Colon (tissue), 2 donors: ENCODE data around the gene FAM81B.
"Not testable (repeated sequence)": the region's sequence is repeated elsewhere in the genome, so short reads cannot be mapped to it uniquely, and the experiment has no call there.

Experiments used
- FAIRE-seq: peaks from 2 replicates; lab custom pipeline; 2012; peaks lifted over from hg19 to GRCh38; lab: Jason Lieb, UNC
- donor health status: control.
- donor health status: control.

The FAM81B gene, protein sequence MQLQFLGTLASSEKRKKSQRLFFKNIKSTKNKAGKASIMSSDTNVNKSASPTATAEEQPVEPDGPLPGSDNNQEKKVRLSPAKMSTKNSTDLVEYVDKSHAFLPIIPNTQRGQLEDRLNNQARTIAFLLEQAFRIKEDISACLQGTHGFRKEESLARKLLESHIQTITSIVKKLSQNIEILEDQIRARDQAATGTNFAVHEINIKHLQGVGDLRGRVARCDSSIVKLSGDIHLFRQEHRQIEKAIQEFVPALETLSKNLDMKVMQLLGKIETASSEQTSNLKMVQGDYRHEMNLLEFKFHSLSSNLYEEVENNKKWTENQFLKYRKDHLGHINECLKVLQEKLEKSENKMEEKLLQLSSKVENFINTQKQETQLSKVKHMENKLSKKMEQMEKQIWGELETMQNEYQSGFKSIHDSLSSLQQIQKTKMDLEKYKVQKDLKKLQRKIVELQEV

DNA sequence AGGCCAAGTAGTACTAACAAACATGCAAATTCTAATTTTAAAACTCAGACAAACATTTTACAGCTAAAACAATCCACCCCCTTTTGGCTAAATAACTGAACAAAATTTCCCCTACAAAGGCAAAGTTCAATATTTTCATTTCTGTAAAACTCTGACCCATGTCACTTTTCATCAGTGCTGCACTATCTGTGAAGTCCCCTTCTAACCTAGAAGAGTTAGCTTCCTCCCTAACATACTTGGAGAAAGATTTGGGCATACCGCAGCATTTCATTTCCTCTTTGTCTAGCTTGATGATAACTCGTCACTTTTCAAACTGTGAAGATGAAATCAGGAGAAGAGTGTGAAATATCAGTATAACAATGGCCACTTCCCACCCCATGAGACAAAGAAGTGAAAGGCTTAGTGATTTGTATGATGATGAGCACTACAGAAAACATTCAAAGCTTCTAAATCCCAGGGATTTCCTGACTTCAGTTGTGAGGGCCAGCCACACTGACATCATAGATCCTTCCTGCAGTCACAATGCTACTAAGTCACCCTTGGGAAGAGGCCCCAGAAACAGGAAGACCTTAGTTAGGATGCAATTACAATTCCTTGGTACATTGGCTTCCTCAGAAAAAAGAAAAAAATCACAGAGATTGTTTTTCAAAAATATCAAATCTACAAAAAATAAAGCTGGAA lies at the start of gene FAM81B:
Gene FAM81B, plus strand, starts transcription at position 555 of the 681 bp plus-strand sequence. Its CDS starts 24 bp downstream, at position 579.
- no peak for FAIRE-seq

DNA sequence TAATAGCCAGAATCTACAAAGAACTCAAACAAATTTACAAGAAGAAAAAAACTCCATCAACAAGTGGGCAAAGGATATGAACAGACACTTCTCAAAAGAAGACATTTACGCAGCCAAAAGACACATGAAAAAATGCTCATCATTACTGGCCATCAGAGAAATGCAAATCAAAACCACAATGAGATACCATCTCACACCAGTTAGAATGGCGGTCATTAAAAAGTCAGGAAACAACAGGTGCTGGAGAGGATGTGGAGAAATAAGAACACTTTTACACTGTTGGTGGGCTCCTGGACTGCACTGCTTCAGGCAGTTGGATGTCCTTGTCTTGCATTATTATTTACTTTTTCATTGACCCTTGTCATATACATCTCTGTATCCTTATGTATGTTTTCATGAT lies 49.7 kb upstream of the FAM81B start:
- not testable (repeated sequence) for FAIRE-seq

DNA sequence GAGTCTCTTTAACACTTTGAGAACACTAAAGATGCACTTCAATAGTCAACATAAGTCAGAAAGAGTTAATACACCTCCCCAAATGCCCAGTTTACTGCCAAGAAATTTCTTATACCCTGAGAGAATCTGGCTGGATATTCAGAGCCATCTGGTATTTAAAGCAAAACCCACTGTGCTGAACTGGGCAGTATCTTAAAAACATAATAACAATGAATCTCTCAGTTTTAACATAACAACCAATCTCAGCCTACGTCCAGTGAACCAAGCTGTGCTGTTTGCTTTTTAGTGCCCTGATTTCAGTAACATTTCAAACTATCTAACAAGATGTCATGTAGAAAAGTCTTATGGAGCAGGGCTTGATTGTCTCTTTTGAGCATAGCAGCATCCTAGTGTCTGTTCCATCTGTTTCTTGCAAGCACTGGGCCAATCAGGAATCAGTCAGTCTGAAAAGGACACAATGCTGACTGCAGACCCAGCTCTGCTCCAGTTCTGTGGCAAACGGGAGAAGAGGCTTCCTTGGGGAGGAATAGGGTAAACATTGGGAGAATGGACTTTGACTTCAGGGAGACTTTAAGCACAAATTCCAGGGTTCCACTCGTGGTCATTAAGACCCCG lies 43.6 kb upstream of the FAM81B start:
- FAIRE-seq, result no peak

DNA sequence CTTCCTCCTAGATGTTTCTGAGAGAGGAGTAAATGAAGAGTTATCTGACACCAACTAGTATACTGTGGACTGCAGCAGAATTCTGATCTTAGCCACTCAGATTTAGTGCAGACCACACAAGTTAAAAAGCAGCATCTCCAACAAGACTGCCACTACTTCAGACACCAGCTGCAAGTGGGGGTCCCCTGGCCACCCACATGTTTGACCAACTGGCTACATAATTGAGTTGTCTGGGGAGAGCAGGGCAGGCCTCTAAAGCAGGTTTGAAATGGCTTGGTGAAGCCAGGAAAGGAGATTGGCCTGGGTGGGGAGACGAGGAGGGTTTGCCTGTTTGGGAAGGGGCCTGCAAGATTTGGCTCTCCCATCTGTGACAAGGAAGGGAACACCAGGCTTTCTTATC lies 40.5 kb upstream of the FAM81B start:
- FAIRE-seq, result no peak

DNA sequence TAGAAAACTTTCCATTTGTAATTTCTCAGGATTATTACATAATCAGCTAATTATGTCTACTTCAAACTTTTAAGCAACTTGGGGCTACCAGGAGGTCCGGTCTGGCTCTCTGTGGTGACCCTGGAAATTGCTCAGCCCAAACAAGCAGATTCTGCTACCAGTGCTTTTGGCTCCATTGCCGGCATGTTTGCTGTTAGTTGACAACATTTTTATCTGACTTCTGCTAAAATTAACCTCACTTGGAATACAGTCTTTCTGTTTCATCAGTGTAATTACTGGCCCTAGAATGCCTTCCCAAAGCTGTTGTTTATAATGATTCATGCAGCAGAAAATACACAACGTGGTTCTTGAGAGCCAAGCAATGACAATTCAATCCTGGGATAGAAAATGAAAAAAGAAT lies 38.5 kb upstream of the FAM81B start:
- no peak for FAIRE-seq

DNA sequence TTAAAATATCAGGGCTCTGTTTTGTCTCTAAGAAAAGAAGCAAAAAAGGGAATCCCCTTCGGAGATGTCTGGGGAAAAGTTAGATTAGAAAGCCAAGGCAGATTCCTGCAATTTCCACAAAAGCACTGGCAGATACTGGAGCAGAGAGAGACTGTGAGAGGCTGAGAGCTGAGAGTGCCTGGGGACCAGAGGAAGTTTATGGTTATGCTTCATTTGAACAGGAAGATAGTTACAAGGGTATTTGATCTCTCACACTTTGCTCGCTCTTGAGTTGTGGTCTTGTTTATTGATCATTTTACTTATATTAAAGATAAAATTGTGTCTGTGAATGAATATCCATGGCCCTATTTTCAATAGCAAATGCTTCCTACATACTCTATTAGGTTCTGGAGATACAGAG lies 32.8 kb upstream of the FAM81B start:
- no peak for FAIRE-seq

DNA sequence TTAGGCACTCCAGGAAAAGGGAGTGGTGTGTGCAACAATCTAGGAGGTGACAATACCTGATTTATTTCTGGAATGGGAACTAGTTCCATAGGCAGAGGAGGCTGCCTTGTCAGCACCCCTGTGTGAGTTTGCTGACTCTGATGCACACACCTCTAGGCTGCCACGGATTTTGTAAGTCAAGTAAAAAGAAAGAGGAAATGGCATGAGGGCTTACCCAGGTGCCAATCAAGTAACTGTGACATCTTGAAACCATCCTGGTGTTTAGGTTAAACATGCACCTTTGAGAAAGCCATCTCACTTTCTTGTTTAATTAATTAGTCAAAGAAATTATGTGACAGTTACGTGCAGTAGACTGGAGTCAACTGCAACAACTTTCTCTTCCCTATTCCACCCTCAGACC lies 32.3 kb upstream of the FAM81B start:
- no peak for FAIRE-seq

DNA sequence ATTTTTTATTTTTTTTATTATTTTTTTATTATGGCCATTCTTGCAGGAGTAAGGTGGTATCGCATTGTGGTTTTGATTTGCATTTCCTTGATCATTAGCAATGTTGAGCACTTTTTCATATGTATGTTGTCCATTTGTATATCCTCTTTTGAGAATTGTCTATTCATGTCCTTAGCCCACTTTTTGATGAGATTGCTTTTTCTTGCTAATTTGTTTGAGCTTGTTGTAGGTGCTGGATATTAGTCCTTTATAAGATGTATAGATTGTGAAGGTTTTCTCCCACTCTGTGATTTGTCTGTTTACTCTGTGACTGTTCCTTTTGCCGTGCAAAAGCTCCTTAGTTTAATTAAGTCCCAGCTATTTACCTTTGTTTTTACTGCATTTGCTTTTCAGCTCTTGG lies 30.5 kb upstream of the FAM81B start:
- not testable (repeated sequence) for FAIRE-seq

DNA sequence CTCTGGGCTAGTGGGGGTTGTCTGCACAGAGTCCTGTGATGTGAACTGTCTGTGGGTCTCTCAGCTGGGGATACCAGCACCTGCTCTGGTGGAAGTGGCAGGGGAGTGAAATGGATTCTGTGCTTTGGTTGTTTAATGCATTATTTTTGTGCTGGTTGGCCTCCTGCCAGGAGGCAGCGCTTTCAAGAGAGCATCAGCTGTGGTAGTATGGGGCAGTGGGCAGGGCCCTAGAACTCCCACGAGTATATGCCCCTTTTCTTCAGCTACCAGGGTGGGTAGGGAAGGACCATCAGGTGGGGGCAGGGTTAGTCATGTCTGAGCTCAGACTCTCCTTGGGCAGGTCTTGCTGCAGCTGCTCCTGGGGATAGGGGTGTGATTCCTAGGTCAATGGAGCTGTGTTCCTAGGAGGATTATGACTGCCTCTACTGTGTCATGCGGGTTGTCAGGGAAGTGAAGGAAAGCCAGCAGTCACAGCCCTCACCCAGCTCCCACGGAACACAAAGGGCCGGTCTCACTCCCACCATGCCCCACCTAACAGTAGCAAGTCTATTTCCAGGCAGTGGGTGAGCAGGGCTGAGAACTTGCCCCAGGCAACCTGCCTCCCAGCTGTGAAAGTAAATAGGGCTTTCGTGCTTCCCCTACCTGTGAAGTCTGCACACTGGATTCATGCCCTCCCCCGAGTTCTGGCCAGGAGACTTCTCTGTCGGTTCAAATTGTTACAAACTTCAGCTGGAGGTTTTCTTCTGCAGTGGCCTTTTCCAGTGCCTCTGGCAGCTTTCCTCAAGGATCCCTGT lies 25.7 kb upstream of the FAM81B start:
- FAIRE-seq, result no peak

DNA sequence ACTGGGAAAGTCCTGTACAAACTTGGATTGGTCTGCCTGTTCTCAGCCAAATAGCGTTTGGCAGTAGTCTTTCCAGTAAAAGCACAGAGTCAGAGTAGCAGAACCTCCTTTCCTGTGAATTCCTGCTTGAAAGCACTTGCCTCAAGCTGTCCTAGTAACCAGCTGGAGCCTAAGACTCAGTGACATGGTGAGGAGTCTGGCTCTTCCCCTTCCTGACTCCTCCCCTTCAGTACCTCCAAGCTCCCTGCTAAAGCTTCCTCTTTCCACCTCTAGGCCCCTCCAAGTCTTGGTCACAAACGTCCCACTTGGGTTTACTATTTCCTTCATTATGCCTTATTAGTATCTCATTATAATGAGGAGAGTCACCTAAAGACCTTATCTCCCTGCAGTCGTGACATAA lies 21.4 kb upstream of the FAM81B start:
- no peak for FAIRE-seq

DNA sequence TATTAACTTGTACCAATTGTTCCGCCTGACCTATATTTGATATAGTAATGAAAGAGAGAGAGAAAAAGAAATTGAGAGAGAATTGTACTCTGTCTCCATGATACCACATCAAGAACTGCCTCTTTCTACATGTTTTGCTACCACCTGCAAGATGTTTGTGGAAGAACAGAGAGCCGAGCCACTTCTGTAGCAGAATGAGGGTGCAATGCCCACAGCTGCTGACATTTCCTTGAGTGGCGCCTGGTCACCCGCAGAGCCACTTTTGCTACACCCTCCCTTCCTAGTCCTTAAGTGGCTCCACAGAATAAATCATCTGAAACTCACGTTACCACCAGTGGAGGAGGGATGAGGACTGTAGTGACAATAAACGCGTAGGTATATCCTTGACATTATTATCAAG lies 17.1 kb upstream of the FAM81B start:
- FAIRE-seq, result no peak

DNA sequence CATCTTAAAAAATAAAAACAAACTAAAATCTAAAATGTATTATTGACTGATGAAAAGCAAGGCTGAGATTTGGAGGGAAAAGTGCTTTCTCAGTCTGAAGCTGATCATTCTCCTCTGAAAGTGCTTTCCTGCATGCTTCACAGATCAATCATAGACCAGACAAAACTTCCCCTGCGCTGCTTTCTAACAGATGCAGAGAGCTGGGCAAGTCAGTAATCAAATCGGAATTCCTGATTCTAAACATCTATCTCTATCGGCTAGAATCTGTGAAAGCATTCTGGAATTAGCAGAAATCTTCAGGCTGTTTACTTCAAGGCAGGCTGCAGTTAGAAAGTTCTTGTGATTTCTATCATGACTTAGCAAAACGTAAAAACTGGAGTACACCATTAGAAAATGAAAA lies 15.6 kb upstream of the FAM81B start:
- FAIRE-seq, result no peak

DNA sequence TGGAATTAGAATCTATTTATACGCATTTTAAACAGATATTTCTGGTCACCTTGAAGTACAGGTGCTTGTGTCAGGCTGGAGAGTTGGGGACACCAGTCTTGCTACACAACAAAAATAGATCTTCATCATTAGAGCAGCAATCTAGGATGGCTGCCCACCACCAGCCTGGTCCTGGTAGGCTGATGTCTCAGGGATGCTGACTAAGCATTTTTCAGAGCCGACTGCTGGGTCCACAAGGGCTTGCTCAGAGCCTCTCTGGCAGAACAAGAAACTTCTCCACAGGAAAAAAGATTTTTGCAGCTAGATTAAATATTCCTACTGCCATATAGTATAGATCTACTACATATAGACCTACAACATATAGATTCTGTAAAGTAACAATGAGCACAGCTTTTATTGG lies 12.0 kb upstream of the FAM81B start:
- FAIRE-seq, result no peak

DNA sequence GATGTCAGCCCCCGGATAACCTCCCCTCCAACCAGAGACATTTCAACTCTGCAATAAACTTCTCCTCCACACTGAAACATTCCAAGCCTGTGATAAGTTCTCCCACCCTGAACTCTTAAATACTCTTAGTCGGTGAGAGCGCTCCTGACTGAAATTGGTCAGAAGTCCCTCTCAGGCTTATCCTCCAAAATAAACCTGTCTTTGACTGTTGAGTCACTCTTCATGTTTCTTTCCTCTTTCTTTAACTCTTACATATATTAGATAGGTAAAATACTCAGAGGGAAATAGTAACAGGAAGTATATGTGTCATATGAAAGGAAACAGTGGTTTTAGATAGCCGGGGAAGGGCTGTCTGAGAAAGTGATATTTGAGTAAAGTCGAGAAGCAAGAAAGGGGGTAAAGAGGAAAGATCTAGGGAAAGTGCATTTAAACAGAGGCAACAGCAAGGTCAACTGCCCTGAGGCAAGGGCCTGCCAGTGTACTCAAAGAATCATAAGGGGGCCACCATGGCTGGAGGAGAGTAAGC lies 11.0 kb upstream of the FAM81B start:
- FAIRE-seq, result no peak

DNA sequence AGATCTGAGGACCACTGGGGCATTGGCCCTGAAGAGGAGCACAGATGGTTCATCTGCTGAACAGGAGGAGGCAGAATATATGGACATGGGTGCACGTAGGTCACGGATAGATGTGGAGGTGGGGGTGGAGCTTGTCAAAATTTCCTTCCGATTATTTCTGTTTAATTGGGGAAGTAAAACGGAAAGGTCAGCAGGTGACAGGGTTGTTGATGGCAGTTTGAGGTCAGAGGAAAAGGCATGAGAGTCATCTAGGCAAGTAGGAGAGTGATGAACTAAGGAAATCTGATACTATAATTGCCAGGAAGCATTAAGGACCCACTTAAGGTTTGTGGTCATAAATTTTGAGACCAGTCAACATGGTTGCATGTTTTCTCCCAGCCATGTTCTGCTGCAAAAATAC lies 8.4 kb upstream of the FAM81B start:
- FAIRE-seq, result no peak

DNA sequence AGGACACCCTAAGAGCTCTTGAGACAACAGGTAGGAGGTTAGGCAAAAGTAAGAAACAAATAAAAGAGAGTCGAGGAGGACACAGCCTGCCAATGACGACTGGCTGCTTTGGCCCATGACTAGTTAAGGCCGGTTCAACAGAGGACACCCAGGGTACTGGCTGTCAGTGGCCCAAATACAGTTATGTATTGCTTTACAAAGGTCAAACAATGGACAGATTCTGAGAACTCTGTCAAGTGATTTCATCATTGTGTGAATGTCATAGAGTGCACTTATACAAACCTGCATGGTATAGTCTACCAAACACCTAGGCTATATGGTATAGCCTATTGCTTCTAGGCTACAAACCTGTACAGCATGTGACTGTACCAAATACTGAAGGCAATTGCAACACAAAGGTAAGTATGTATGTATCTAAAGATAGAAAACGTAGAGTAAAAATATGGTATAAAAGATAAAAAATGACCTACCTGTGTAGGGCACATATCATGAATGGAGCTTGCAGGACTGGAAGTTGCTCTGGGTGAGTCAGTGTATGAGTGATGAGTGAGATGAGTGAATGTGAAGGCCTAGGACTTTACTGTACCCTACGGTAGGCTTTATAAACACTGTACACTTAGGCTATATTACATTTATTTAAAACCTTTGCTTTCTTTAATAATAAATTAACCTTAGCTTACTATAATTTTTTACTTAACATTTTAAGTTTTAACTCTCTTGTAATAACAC lies 6.5 kb upstream of the FAM81B start:
- no peak for FAIRE-seq

DNA sequence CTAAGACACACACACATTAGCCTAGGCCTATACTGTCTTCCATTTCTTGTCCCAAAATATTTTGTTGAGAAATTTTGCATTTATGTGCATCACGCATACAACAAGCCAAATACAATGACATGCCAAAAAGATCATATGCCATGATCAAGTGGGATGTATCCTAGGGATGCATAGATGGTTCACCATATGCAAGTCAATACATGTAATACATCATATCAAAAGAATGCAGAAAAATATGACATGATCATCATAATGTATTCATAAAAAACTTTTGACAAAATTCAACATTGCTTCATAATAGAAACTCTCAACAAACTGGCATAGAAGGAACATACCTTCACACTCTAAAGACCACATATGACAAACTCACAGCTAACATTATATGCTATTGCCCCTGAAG lies 5.8 kb upstream of the FAM81B start:
- FAIRE-seq, result no peak

DNA sequence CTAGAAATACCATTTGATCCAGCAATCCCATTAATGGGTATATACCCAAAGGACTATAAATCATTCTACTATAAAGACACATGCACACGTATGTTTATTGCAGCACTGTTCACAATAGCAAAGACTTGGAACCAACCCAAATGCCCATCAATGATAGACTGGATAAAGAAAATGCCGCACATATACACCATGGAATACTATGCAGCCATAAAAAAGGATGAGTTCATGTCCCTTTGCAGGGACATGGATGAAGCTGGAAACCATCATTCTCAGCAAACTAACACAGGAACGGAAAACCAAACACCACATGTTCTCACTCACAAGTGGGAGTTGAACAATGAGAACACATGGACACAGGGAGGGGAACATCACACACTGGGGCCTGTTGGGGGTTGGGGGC lies 799 bp downstream of the FAM81B start:
- not testable (repeated sequence) for FAIRE-seq

DNA sequence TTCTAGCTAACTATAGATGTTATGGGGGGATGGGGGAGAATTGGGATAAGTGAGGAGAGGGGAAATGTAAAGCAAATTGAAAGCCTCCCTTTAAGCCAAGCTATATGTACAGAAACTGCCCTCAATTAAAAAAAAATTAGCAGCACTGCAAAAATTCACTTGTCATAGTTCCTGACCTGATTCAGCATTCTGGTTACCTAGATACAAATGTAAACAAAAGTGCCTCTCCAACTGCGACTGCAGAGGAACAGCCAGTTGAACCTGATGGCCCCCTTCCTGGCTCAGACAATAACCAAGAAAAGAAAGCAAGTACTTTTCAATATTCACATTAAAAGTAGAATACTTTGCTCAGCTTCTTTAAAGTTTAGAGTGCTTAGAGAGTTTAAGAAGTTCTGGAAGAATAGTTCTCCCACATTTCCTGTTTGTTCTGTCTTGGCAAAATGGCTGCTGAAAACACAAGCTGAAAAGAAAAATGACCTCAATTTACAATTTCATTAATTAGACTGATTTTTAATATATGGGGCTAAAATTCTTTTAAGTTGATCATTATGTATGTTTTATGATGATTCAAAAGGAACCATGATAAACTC lies 1.5 kb downstream of the FAM81B start:
- FAIRE-seq, result no peak

DNA sequence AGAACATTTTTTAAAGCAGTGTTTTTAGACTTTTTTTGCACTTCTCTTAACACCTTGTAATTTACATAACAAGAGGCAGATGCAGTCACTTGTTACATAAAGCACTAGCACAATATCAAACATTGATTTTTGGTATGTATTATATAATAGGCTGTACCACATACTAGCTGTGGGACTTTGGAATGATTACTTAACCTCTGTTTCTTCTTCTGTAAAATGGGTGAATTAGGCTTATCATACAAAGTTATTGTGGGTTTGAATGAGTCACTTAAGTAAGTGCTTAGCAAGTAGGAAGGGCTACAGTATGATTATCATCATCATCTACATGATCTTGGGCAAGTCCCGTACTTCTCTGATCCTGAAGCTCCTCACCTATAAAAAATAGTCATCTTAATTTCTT lies 2.1 kb downstream of the FAM81B start:
- no peak for FAIRE-seq

DNA sequence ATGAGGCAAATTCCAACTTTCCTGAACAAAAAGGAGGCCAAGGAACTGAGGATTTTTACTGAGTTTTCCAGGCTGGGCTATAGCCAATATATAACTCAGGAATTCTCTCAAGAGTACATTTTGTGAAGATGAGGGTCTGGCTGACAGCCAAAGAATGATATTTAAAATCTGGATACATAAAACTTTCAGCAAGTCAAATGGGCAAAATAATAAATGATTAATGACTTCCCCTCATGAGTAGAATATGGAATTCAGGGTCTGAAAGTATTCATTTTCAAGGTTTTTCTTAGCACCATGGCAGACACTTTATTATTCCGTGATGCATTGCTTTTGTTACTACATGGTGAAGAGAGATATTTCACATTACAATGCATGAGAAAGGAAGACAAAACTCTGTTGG lies 7.8 kb downstream of the FAM81B start:
- no peak for FAIRE-seq
